ENCODE measurements around the gene SNX30. TPM values are rescaled to one million over a fixed set of nuclear protein-coding genes. Genes with fewer than 3 reads are reported as not detected.

The SNX30 gene
- total RNA-seq, 1 donor from 2014 or later = 12.7 TPM

DNA sequence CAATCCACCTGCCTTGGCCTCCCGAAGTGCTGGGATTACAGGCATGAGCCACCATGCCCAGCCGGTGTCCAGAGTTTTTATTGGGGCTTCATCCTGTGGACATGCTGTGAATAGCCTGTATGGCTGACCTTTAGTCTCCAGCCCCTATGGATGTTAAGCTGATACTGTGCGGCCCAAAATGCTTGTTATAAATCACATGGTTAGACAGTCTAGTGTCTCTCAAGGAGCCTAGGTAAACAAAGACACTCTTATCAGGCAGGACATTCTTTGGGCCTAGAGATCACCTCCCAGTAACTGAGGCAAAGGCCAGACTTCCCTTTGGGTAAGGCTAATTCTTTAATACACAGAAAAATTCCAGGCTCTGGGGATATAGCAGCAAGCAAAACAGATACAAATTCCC, 162.1 kb downstream of the SNX30 start:
- Mint-ChIP-seq H3K9me3 (no peaks in the 10 kb centered on the region), H3K27ac (no peak overlapping the region), H3K4me1 (peaks cover 9% of the 10 kb centered on the region), H3K27me3 (ENCODE audit: low read depth) (peaks cover 31% of the 10 kb centered on the region), H3K4me3 (no peak overlapping the region), H3K36me3 (no peaks in the 10 kb centered on the region)
- no peak for DNase-seq (ENCODE audit: low spot score in 2 of 2, unreplicated experiment in 2 of 2)
- TF ChIP-seq, protein P1, sequence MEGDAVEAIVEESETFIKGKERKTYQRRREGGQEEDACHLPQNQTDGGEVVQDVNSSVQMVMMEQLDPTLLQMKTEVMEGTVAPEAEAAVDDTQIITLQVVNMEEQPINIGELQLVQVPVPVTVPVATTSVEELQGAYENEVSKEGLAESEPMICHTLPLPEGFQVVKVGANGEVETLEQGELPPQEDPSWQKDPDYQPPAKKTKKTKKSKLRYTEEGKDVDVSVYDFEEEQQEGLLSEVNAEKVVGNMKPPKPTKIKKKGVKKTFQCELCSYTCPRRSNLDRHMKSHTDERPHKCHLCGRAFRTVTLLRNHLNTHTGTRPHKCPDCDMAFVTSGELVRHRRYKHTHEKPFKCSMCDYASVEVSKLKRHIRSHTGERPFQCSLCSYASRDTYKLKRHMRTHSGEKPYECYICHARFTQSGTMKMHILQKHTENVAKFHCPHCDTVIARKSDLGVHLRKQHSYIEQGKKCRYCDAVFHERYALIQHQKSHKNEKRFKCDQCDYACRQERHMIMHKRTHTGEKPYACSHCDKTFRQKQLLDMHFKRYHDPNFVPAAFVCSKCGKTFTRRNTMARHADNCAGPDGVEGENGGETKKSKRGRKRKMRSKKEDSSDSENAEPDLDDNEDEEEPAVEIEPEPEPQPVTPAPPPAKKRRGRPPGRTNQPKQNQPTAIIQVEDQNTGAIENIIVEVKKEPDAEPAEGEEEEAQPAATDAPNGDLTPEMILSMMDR (IDR thresholded peaks at IDR 0.05; ENCODE audit: unreplicated experiment) = no peak

DNA sequence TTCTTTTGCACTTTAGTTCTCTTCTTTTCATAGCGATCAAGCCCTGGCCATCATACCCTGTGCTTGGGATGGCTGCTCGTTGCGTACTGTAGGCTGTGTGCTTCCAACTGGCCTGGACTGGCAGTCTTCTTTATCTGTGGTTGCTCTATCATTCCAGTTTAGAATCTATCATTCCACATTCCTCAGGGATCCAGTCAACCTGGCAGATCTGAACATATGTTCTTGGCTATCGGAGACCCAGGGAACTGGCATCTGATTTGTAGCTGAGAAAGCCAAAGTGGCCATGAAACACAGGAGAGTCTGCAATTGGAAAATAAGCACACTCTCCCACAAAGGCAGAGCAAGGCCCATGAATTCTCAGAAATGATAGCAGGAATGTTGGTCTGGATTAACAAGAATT, 162.8 kb downstream of the SNX30 start:
- no peak for DNase-seq (ENCODE audit: low spot score in 2 of 2, unreplicated experiment in 2 of 2)
- no peaks in the 10 kb centered on the region for H3K9me3 Mint-ChIP-seq
- TF ChIP-seq, protein P1 (IDR thresholded peaks at IDR 0.05; ENCODE audit: unreplicated experiment) = no peak
- peaks cover 34% of the 10 kb centered on the region for H3K27me3 Mint-ChIP-seq (ENCODE audit: low read depth)
- peaks cover 9% of the 10 kb centered on the region for H3K4me1 Mint-ChIP-seq
- no peak overlapping the region for H3K4me3 Mint-ChIP-seq
- no peak overlapping the region for H3K27ac Mint-ChIP-seq
- H3K36me3 Mint-ChIP-seq = no peaks in the 10 kb centered on the region

DNA sequence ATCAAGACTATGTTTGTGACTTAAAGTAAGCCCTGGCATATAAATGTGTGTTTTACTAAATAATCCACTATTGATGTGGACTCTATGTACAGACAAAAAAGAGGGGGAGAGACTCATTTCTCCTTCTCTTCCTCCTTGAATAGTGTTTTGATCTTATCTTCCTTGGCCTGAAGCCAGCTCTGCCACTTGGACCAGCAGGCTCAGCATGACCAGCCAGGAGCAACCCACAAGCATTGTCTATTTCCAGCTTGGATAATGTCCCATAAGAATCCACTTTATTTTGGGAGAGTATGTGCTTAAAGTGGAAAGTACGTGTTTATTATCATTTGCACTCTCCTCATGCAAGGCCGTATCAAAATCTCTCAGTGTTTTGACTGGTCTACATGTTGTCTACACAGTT, 164.0 kb downstream of the SNX30 start:
- Mint-ChIP-seq H3K9me3 (no peaks in the 10 kb centered on the region), H3K4me1 (peaks cover 9% of the 10 kb centered on the region), H3K4me3 (no peak overlapping the region), H3K27ac (no peak overlapping the region), H3K27me3 (ENCODE audit: low read depth) (peaks cover 43% of the 10 kb centered on the region), H3K36me3 (no peaks in the 10 kb centered on the region)
- TF ChIP-seq, protein P1 (IDR thresholded peaks at IDR 0.05; ENCODE audit: unreplicated experiment) = no peak
- DNase-seq (ENCODE audit: low spot score in 2 of 2, unreplicated experiment in 2 of 2) = no peak

DNA sequence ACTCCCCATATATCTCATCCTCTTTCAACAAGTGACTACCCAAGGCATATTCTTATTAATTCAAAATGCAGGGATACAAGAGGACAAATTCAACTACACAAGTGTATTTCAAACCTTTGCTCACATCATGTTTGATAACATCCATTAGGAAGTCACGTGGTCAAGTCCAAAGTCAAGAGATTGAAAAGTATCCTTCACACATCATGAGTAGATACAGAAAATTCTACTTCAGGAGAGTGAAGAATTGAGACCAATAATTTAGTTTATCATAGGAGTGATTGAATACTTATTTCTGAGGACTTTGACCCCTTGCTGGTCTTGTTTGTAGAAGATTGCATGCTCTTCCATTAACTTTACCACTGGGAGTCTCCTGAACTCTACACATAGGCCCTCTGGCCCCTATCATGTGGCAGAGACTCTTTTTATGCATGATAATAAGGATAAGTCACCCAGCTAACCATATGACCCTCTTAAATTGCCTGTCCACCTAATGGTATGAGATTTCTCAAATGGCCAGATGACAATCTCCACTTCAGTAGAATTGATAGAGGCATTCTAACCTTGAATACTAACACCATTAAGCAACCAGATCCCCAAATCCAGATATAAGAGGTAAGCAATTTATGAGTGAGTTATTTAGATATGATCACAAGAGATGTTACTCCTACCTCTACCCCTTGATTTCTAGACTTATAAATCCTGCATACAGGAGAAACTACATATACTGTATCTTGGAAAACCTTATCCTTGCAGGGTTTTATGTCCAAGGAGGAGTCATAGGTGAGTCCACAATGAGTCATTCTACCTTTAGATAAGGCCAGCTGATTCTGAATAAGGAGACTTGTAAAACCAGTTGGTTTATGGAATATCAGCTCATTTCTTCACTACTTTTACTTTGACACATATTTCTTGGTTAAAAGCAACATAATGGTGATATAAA, 166.8 kb downstream of the SNX30 start:
- Mint-ChIP-seq H3K27me3 (ENCODE audit: low read depth) (peaks cover 60% of the 10 kb centered on the region), H3K9me3 (no peaks in the 10 kb centered on the region), H3K36me3 (no peaks in the 10 kb centered on the region), H3K4me3 (no peak overlapping the region), H3K27ac (no peak overlapping the region), H3K4me1 (peaks cover 9% of the 10 kb centered on the region)
- TF ChIP-seq, protein P1 (IDR thresholded peaks at IDR 0.05; ENCODE audit: unreplicated experiment) = no peak
- no peak for DNase-seq (ENCODE audit: low spot score in 2 of 2, unreplicated experiment in 2 of 2)

DNA sequence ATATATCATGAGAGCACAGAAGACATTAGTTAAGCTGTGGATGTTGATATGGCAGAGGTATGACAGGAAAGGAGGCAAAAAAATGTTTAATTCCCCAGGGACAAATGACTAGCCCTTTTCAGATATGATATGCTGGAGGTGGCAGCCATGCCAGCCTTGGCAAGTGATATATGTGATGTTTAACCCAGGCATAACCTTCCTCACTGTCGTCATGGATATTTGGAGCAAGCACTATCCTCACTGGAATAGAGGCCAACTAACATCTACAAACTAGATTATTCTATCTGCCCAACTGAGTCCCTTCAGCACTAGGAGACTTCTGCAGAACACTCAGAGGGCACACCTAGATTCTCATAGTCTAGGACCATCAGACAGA, 167.4 kb downstream of the SNX30 start:
- H3K36me3 Mint-ChIP-seq = no peaks in the 10 kb centered on the region

More for the DNA sequence above, 167.4 kb downstream of the SNX30 start:
- no peak for DNase-seq (ENCODE audit: low spot score in 2 of 2, unreplicated experiment in 2 of 2)
- Mint-ChIP-seq H3K9me3 (no peaks in the 10 kb centered on the region), H3K27ac (no peak overlapping the region), H3K4me3 (no peak overlapping the region), H3K4me1 (peaks cover 9% of the 10 kb centered on the region), H3K27me3 (ENCODE audit: low read depth) (peaks cover 64% of the 10 kb centered on the region)
- TF ChIP-seq, protein P1 (IDR thresholded peaks at IDR 0.05; ENCODE audit: unreplicated experiment) = no peak
